ENCODE results near the gene MRPL37.
"Not testable (repeated sequence)": the region's sequence is repeated elsewhere in the genome, so short reads cannot be mapped to it uniquely, and the experiment has no call there.

The MRPL37 gene

GRCh38 chr1:54199765-54200518 is at the start of gene MRPL37, which contains the start of gene CYB5RL:
Gene MRPL37, plus strand, starts transcription at chr1:54200167. Its CDS starts 77 bp downstream, at chr1:54200244.
Gene CYB5RL, minus strand, starts transcription at chr1:54200030. Its CDS starts 4,414 bp downstream, at chr1:54195616.
- DNase-seq: peak; percentile 98

GRCh38 chr1:54151013-54151412 is 49.0 kb upstream of the MRPL37 start:
- DNase-seq: no peak

- no peak for DNase-seq
Measured at GRCh38 chr1:54152696-54153095, 47.3 kb upstream of the MRPL37 start, which contains the start of gene CDCP2. Gene CDCP2, minus strand, starts transcription at chr1:54153000. Its CDS starts 78 bp downstream, at chr1:54152922.

- no peak for DNase-seq
Measured at GRCh38 chr1:54153535-54154439, 46.2 kb upstream of the MRPL37 start.

- no peak for DNase-seq
Measured at GRCh38 chr1:54156201-54156600, 43.8 kb upstream of the MRPL37 start.

- no peak for DNase-seq
Measured at GRCh38 chr1:54156986-54157385, 43.0 kb upstream of the MRPL37 start.

- no peak for DNase-seq
Measured at GRCh38 chr1:54157401-54157800, 42.6 kb upstream of the MRPL37 start.

- DNase-seq: no peak
Measured at GRCh38 chr1:54158071-54158470, 41.9 kb upstream of the MRPL37 start.

GRCh38 chr1:54159733-54160316 is 40.1 kb upstream of the MRPL37 start:
- DNase-seq: no peak

GRCh38 chr1:54160351-54160750 is 39.6 kb upstream of the MRPL37 start:
- DNase-seq: no peak

- no peak for DNase-seq
Measured at GRCh38 chr1:54161495-54162168, 38.3 kb upstream of the MRPL37 start.

GRCh38 chr1:54163051-54163450 is 36.9 kb upstream of the MRPL37 start:
- no peak for DNase-seq

- DNase-seq: no peak
Measured at GRCh38 chr1:54163573-54163972, 36.4 kb upstream of the MRPL37 start.

GRCh38 chr1:54165146-54165545 is 34.8 kb upstream of the MRPL37 start:
- DNase-seq: no peak

GRCh38 chr1:54166357-54166756 is 33.6 kb upstream of the MRPL37 start:
- not testable (repeated sequence) for DNase-seq

- DNase-seq: no peak
Measured at GRCh38 chr1:54167422-54168139, 32.4 kb upstream of the MRPL37 start.

- no peak for DNase-seq
Measured at GRCh38 chr1:54168206-54168965, 31.6 kb upstream of the MRPL37 start.

- no peak for DNase-seq
Measured at GRCh38 chr1:54169068-54169467, 30.9 kb upstream of the MRPL37 start.

- no peak for DNase-seq
Measured at GRCh38 chr1:54171016-54171415, 29.0 kb upstream of the MRPL37 start.

- no peak for DNase-seq
Measured at GRCh38 chr1:54171606-54172005, 28.4 kb upstream of the MRPL37 start.

All from NCI-H1105 treated with DMSO at 0.1 percent for 48 hours (cell line).